Central memory CD8-positive, alpha-beta T cell (primary cell): ENCODE results near the gene FAM219B.
"Not testable (repeated sequence)": the region's sequence is repeated elsewhere in the genome, so short reads cannot be mapped to it uniquely, and the experiment has no call there.

Experiments
- ATAC-seq: fragments of 150-1000 bp; cut with Tn5 transposase; replicated peaks from 2 replicates; pipeline ENCODE4 v1.10.0; 2022; ENCODE audit warnings: mild to moderate bottlenecking, moderate FRiP score, moderate number of reproducible peaks; ENCODE audit not compliant: poor library complexity, severe bottlenecking; ENCODE audit errors: extremely low read depth
- DNase-seq, 2 donors: peaks; one replicate each; pipeline ENCODE4 v3.0.0; 2021; ENCODE audit warnings: low spot score in 2 of 2
- H3K27ac Mint-ChIP-seq: one replicate; pipeline ENCODE4 v1.8.0; 2022; ENCODE audit warnings: low read depth, mild to moderate bottlenecking, moderate library complexity, mixed read lengths
- H3K27me3 Mint-ChIP-seq: one replicate; pipeline ENCODE4 v1.8.0; 2022; ENCODE audit warnings: mixed read lengths
- H3K36me3 Mint-ChIP-seq: one replicate; pipeline ENCODE4 v1.8.0; 2022; ENCODE audit warnings: mild to moderate bottlenecking, moderate library complexity, mixed read lengths; ENCODE audit not compliant: insufficient read depth
- H3K4me1 Mint-ChIP-seq: one replicate; pipeline ENCODE4 v1.8.0; 2022; ENCODE audit warnings: mixed read lengths
- H3K4me3 Mint-ChIP-seq: one replicate; pipeline ENCODE4 v1.8.0; 2022; ENCODE audit warnings: mild to moderate bottlenecking, moderate library complexity, mixed read lengths
- H3K9me3 Mint-ChIP-seq: one replicate; pipeline ENCODE4 v1.8.0; 2022; ENCODE audit warnings: mixed read lengths

FAM219B gene, protein sequence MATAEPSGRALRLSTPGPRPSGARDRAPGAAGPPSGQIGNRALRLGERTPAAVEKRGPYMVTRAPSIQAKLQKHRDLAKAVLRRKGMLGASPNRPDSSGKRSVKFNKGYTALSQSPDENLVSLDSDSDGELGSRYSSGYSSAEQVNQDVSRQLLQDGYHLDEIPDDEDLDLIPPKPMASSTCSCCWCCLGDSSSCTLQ

DNA sequence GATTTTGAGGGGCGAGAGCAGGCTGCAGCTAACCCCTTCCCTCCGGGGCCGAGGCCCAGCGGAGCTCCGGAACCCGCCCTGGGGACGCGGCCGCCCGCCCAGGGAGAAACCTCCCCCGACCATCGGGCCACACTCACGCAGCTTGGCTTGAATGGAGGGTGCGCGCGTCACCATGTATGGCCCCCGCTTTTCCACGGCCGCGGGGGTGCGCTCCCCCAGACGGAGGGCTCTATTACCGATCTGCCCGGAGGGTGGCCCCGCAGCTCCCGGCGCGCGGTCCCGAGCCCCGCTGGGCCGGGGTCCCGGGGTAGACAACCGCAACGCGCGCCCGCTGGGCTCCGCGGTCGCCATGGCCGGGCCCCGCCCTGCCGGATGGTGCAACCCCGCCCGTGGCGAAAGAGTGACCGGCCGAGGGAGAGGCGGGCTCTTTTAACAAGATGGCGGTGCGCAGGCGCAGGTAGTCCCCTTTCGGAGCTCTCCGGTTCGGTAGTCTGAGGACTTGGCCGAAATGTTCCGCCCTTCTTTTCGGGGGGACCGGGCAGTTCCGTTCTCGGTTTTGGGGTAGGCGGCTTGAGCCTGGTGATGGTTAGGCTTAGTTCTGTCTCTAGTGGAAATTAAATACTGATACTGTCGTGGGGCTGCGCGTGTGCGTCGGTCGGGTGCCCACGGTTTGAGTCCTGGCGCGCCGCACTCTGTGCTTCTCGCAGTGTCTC, at the start of gene FAM219B:
Gene FAM219B (minus strand): TSS at position 402 of the 713 bp plus-strand sequence. CDS start 51 bp downstream, at position 351.
- Mint-ChIP-seq H3K4me3 (peak within 1 kb of the TSS; percentile 99), H3K27ac (peak within 1 kb of the TSS; percentile 98), H3K27me3 (no peaks in the 10 kb centered on the region), H3K9me3 (no peaks in the 10 kb centered on the region), H3K36me3 (peaks cover 11% of the 10 kb centered on the region), H3K4me1 (peaks cover 27% of the 10 kb centered on the region)
- peak; percentile 77 for ATAC-seq
- DNase-seq, result peak; percentile 28 to 55

DNA sequence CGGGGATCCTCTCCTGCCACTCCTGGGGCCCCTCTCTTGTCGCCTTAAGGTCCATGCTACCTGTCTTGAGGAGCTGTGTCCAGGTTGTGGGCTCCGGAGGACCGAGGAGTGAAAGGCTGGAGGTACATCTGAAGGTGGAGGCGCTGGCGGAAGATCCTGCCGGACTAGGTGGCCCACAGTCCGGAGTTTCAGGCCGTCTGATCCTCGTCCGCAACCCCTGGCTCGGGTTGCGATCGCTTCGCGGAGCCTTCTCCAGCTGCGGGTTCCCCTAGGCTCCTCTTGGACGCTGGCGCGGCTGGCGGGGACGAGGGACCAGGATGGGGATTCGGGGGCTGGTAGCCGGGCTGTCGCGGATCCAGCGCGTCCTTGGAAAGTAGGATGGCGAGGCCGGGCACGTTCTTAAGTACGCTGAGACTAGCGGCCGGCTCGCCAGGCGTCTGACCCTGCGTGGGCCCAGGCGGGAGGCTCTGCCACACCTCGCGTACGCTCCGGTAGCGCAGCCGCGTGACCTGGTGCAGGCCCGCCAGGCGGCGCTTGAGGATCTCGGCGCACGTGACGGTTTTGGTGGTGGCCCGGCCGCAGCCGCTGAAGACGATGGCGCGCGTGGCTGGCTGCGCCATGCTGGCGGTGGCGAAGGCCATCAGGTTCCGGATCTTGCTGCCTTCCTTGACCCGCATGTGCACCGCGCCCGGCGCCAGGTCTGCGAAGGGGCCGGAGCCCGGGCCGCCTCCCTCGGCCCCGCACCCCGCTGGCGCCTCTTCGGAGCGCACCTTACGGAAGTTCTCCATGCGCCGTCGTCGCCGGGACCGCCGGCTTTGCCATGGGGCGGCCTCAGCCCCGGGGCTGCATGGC, 49.4 kb upstream of the FAM219B start:
- Mint-ChIP-seq H3K4me1 (peaks cover 12% of the 10 kb centered on the region), H3K36me3 (peaks cover 4% of the 10 kb centered on the region), H3K27ac (no peak overlapping the region), H3K27me3 (peaks cover 38% of the 10 kb centered on the region), H3K4me3 (peak overlapping the region; percentile 66), H3K9me3 (no peaks in the 10 kb centered on the region)
- DNase-seq, result no peak
- peak; percentile 31 for ATAC-seq

DNA sequence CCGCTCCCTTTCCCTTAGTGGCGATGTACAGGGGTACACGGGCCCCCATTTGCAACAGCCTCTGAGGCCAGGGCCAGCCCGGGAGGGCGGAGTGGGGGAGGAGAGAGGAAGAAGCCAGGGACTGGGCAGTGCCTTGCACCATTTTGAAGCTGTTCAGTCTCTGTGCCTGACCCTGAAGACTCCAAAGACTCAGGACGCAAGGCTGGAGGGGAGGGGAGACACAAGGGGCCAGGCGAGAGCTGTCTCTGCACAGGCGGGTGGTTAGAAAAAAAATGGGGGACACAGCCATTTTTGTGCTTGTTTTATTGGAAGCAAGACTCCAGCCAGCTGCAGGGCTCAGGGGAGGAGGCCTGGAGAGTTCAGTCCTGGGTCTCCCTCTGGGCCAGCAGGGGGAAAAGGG, 48.4 kb upstream of the FAM219B start:
- ATAC-seq (no peak), DNase-seq (no peak)
- H3K9me3 Mint-ChIP-seq, result no peaks in the 10 kb centered on the region
- peaks cover 2% of the 10 kb centered on the region for H3K36me3 Mint-ChIP-seq
- H3K4me3 Mint-ChIP-seq, result peak overlapping the region; percentile 44
- peaks cover 29% of the 10 kb centered on the region for H3K27me3 Mint-ChIP-seq
- peaks cover 12% of the 10 kb centered on the region for H3K4me1 Mint-ChIP-seq
- no peak overlapping the region for H3K27ac Mint-ChIP-seq

DNA sequence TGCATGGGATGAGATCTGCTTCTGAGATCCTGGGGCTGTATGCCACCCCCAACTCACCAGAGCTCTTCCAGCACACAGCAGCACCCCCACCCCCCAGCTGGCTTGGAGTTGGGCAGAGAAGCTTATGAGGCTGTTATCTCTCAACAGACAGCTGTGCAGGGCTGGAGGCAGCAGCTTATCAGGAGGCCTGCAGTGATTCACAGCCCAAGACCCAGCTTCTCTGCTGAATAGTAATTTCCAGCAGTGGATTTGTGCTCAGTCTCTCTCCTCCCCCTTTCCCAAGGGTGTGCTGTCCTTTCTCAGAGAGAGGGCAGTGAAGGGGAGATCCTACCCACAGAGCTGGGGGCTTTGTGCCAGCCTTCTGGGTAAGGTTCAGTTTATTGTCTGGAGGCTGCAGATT, 47.9 kb upstream of the FAM219B start:
- H3K9me3 Mint-ChIP-seq, result no peaks in the 10 kb centered on the region
- H3K36me3 Mint-ChIP-seq, result peaks cover under 1% of the 10 kb centered on the region
- ATAC-seq (no peak), DNase-seq (no peak)
- H3K4me1 Mint-ChIP-seq, result peaks cover 12% of the 10 kb centered on the region
- H3K4me3 Mint-ChIP-seq, result no peak overlapping the region
- no peak overlapping the region for H3K27ac Mint-ChIP-seq
- H3K27me3 Mint-ChIP-seq, result peaks cover 24% of the 10 kb centered on the region

DNA sequence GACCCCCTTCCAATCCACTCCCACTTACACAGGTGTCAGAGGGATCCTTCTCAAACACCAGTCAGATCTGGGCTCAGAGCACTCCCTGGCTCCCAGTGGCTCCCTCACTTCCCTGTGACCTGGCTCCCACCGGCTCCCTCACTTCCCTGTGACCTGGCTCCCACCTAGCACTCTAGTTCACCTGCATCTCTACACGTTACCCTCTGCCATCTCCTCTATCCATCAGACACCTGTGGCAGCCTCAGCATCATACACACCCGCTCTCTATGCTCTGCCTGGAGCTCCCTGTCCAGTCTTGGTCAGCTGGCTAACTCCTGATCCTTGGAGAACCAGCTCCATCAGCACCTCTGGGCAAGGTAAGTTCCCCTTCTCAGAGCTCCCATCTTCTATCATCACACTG, 44.4 kb upstream of the FAM219B start:
- no peak for ATAC-seq
- Mint-ChIP-seq H3K27me3 (no peaks in the 10 kb centered on the region), H3K4me3 (no peak overlapping the region), H3K27ac (no peak overlapping the region), H3K36me3 (no peaks in the 10 kb centered on the region), H3K4me1 (no peaks in the 10 kb centered on the region), H3K9me3 (no peaks in the 10 kb centered on the region)
- no peak for DNase-seq

DNA sequence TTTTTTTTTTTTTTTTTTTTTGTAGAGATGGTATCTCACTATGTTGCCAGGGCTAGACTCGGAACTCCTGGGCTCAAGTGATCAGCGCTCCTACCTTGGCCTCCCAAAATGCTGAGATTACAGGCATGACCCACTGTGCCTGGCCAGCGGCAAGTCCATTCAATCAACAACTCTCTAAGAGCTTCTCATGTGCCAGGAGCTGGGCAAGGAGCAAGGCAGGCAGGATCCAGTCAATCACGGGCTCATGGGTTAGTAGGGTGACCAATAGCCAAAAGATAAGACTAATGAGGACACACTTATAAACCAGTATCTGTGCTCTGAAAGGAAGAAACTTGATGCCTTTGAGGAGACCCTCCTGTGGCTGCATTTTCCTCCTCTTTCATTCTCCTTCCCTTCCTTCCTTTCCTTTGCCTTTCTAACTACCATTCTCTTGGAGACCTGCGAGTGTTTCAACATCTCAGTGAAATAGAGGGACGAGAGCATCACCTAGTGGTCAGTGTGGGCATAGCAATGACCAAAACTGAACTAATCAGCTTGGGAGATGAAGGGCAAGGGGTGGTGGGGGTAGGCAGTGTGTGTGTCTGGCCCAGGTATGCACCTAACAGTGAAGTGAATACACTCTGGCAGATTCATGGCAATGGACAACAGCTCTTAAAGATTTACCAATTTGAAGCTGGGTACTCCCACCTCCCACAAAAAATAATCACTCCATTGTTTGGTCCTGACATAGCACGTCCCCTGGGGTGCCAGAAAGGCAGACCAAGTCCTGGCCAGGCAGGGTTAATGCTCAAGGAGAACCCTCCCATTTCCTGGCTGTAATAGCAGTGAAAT, 43.6 kb upstream of the FAM219B start:
- H3K4me1 Mint-ChIP-seq, result no peaks in the 10 kb centered on the region
- no peaks in the 10 kb centered on the region for H3K36me3 Mint-ChIP-seq
- peak; percentile 71 to 74 for DNase-seq
- H3K27me3 Mint-ChIP-seq, result no peaks in the 10 kb centered on the region
- no peaks in the 10 kb centered on the region for H3K9me3 Mint-ChIP-seq
- ATAC-seq, result peak; percentile 67
- H3K27ac Mint-ChIP-seq, result no peak overlapping the region
- H3K4me3 Mint-ChIP-seq, result no peak overlapping the region

DNA sequence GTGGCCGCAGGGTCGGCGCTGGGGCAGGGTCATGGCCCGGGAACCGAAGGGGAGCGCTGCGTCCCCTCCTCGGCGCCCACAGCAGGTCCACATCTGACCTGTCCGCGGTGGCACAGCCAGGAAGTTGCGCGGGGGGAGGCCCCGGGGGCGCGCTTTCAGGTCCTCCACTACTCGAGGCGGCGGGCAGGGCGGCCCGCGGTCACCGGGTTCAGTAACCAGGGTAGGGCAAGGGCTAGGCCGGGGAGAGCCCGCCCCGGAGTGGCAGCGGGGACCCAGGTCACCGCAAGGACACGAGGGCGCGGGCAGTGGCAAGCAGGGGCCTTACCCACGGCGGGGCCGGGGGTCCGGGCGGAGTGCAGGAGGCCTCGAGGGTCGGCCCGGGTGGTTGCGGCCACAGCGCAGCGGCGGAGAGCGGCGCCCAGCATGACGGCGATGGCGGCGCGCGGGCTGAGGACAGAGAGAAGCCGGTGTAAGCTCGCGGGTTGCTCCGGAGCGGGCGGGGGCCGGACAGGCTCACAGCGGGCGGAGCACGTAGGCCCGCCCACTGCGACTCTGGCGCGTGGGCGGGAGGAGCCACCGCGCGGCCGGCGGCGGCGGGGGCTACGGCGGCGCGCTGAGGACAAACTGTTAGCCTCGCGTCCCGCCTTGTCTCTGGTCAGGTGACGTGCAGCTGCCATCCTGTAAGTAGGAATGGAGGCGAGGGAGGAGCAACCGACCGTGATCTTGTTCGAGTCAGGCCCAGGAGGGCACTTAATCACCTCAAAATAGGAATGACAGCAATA, 31.1 kb upstream of the FAM219B start, which contains the start of gene COX5A:
Gene COX5A (minus strand): TSS at position 484 of the 782 bp plus-strand sequence. CDS start 59 bp downstream, at position 425.
- H3K9me3 Mint-ChIP-seq, result no peaks in the 10 kb centered on the region
- peaks cover 28% of the 10 kb centered on the region for H3K4me1 Mint-ChIP-seq
- H3K4me3 Mint-ChIP-seq, result peak within 1 kb of the TSS; percentile 89
- ATAC-seq (peak; percentile 95), DNase-seq (peak; percentile 78 to 86)
- H3K27ac Mint-ChIP-seq, result peak within 1 kb of the TSS; percentile 74
- H3K36me3 Mint-ChIP-seq, result peaks cover 12% of the 10 kb centered on the region
- H3K27me3 Mint-ChIP-seq, result no peaks in the 10 kb centered on the region

DNA sequence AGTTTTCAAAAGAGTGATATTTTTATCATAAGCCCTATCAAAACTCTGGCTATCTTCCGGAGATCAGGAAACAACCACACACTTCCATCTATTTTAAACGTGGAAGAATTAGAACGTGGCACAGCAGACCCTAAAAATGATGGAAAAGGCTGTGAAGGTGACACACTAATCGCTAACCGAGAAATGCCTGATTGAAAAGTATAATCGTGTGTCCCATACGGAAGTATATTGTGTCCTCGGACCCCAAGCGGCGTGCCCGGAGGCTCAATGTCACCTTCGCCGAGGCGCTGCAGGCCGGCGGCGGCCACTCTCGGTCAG, 30.6 kb upstream of the FAM219B start:
- peaks cover 28% of the 10 kb centered on the region for H3K4me1 Mint-ChIP-seq
- ATAC-seq (peak; percentile 5), DNase-seq (no peak)
- H3K9me3 Mint-ChIP-seq, result no peaks in the 10 kb centered on the region
- H3K27ac Mint-ChIP-seq, result peak overlapping the region; percentile 74
- peak overlapping the region; percentile 89 for H3K4me3 Mint-ChIP-seq
- H3K36me3 Mint-ChIP-seq, result peaks cover 12% of the 10 kb centered on the region
- no peaks in the 10 kb centered on the region for H3K27me3 Mint-ChIP-seq

DNA sequence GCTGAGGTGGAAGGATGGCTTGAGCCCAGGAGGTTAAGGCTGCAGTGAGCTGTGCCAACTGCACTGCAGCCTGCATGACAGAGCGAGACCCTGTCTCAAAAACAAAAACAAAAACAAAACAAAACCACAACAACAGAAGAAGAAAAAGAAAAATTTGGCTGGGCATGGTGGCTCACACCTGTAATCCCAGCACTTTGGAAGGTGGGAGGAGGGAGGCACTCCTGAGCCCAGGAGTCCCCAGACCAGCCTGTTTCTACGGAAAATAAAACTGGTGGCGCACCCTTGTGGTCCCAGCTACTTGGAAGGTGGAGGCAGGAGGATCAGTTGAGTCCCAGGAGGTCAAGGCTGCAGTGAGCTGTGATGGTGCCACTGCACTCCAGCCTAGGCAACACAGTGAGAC, 28.5 kb upstream of the FAM219B start:
- peaks cover 26% of the 10 kb centered on the region for H3K36me3 Mint-ChIP-seq
- H3K27me3 Mint-ChIP-seq, H3K27ac Mint-ChIP-seq, ATAC-seq, DNase-seq, H3K9me3 Mint-ChIP-seq: not testable (repeated sequence)
- peak overlapping the region; percentile 80 for H3K4me3 Mint-ChIP-seq
- H3K4me1 Mint-ChIP-seq, result peaks cover 28% of the 10 kb centered on the region

DNA sequence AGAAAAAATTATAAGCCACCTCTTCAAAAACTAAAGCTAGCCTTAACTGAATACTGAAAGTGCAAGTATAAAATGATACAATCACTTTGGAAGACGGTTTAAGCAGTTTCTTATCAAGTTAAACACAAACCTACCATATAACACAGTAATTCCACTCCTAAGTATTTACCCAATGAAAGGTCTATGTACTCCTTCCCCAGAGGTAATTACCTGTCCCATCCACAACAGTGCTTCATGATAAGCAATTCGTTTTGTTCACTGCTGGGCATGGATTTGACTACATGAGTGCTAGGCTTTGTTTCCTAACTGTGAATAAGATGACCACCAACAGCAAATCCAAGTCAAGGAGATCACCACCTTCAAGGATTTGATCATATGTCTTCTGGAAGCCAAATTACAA, 26.9 kb upstream of the FAM219B start:
- no peaks in the 10 kb centered on the region for H3K27me3 Mint-ChIP-seq
- ATAC-seq, result no peak
- H3K36me3 Mint-ChIP-seq, result peaks cover 40% of the 10 kb centered on the region
- H3K4me3 Mint-ChIP-seq, result no peak overlapping the region
- DNase-seq, result no peak
- peaks cover 28% of the 10 kb centered on the region for H3K4me1 Mint-ChIP-seq
- H3K27ac Mint-ChIP-seq, result peak overlapping the region; percentile 57
- H3K9me3 Mint-ChIP-seq, result no peaks in the 10 kb centered on the region

DNA sequence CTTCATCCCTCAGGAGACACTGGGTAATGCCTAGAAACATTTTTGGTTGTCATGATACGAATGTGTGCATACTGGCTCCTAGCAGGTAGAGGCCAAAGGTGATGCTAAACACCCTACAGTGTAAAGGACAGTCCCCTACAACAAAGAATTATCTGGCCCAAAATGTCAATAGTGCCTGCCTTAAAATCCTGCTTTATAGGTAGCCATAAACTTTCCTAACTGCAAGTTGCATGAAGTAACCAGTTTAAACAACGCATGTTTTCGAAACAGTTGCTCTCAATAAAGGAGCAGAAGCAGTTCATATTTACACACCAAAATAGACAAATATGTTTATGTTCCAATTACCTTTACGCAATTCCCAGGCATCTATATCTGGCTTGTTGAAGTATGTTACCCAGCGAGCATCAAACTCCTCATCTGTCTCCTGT, 22.1 kb upstream of the FAM219B start:
- ATAC-seq, result no peak
- no peak overlapping the region for H3K27ac Mint-ChIP-seq
- peaks cover 7% of the 10 kb centered on the region for H3K4me1 Mint-ChIP-seq
- no peak for DNase-seq
- no peak overlapping the region for H3K4me3 Mint-ChIP-seq
- H3K27me3 Mint-ChIP-seq, result no peaks in the 10 kb centered on the region
- no peaks in the 10 kb centered on the region for H3K9me3 Mint-ChIP-seq
- H3K36me3 Mint-ChIP-seq, result peaks cover 63% of the 10 kb centered on the region
